Retina (tissue), 1 donor: ENCODE data around the gene RAB7A.

ENCODE experiments used
- DNase-seq: peaks from one replicate; pipeline ENCODE4 v3.0.0-alpha.2; 2016

Gene RAB7A

GRCh38 chr3:128794067-128794768 lies 68.2 kb downstream of the RAB7A start:
- no peak for DNase-seq

DNA sequence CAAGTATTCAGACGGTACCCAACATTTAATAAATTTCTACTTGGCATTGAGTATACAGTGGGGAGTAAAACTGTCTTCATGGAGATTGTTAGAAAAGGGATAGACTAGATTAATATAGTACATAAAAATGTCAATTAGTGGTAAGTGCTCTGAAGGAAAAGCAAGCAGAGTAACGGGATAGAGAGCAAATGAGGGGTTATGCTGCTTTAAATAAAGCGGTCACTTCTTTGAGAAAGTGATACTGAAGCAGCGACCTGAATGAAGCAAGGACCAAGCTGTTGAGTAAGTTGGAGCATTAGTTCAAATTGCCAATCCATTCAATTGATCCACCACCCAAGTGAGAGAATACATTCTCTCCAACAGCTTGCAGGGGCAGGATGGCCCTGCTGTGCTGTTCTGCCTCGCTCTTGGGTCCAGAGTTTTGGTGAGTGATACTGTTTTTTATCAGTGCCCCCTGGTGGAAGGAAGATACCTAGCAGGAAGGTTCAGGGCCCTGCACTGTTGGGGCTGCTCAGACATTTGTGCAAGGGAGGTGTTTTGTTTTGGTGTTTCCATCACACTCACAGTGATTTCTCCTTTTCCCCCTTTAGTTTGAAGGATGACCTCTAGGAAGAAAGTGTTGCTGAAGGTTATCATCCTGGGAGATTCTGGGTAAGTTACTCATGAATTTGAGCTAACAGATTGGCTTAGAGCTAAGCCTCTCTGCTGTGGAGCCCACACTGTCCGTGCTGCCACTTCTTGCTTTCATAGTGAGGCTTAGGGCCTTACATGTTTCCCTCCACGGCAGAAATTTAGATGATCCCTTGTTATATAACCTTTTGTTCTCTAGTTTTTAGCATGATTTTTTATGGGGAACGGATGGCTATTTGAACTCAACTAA lies 69.0 kb downstream of the RAB7A start:
- peak; percentile 86 for DNase-seq

- no peak for DNase-seq
Observed at GRCh38 chr3:128799653-128800052, 73.7 kb downstream of the RAB7A start.

DNA sequence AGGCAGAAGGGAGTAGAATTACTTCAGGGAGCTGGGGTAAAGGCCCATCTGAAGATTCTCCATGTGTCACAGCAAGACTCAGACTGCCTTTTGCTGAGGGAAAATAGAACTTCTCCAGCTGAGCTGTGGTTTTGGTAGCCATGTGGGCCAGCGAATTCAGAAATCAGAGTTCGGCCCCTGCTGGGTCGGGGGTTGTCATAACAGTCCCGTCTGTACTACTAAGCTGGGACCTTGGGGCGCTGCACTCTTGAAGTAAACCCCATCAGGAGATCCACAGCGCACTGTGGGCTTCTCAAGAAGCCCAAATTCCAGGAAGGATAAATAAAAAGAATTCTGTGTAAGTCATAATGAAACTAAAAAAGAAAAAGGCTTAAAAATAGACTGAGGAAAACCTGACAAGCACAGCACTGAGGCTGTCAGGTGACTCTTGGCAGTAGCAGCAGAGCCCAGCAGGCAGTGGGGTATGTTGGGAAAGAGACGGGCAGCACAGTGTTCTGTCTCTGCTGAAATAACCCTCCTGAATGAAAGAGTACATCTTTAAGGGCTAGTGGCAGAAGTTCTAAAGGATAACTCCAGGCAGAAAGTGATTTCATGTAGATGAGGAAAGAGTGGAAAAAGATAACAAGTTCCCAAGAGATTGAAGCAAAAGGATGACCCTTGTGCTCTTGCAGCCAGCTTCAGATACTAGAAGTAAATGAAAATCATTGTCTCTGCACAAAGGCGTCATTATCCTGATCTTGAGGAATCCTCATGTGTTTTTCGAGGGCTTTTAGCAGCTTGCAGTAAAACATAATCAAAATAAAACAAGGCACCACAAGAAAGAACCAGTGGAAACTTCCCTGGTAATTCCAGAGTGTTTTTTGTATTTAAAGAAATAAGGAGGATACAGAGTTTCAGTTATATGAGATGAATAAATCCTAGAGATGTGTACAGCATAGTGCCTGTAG lies 74.5 kb downstream of the RAB7A start:
- DNase-seq, result no peak

DNA sequence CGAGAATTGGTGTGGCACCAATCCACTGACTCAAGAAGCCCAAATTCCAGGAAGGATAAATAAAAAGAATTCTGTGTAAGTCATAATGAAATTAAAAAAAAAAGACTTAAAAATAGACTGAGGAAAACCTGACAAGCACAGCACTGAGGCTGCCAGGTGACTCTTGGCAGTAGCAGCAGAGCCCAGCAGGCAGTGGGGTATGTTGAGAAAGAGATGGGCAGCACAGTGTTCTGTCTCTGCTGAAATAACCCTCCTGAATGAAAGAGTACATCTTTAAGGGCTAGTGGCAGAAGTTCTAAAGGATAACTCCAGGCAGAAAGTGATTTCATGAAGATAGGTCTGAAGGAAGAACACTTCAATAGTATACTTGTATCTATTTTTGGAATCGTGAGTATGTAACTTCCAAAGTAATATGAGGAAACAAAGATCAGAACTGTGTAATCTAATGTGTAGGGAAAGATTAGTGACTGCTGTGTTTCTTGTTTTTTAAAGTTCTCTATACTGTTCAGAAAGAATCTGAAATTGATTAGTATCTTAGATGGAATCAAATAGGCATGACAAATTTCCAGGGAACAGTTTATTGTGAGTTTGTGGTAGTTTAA lies 75.9 kb downstream of the RAB7A start:
- no peak for DNase-seq

- DNase-seq, result no peak
Observed at GRCh38 chr3:128803307-128803706, 77.3 kb downstream of the RAB7A start.

DNA sequence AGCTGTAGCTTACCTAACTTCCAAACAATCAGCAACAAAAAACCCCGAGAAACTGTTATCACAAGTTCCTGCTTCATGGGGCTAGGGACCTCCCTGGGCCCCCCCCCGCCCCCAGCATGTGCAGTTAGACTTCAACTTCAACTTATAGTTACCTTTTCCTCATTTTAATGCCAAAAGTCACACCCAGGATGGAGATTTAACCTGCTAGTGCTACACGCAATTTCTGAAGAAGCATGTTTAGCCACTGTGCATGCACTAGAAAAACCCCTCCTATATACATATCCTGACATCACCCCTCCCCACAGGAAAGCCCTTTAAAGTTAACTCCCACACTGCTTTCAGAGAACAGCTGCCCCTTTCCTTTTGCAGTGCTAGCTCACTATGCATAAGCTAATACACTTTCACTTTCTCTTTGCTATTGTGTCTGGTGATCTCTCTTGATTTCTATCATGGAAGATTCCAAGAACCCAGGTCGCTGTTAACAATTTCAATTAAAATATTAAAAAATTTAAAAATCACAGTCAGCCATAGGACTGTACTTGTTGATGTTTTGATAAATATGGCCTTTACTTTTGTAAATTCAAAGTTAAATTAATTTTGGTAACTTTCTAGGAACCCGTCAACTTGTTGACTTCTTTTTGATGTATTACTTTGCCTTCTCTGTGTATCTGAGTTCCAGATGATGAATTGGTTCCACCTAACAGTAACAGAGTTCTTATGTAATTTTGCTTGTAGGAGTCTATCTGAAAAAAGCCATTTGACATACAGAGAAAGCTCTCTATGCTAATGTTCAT lies 78.2 kb downstream of the RAB7A start:
- DNase-seq, result no peak

- no peak for DNase-seq
Observed at GRCh38 chr3:128804811-128805155, 78.8 kb downstream of the RAB7A start.

DNA sequence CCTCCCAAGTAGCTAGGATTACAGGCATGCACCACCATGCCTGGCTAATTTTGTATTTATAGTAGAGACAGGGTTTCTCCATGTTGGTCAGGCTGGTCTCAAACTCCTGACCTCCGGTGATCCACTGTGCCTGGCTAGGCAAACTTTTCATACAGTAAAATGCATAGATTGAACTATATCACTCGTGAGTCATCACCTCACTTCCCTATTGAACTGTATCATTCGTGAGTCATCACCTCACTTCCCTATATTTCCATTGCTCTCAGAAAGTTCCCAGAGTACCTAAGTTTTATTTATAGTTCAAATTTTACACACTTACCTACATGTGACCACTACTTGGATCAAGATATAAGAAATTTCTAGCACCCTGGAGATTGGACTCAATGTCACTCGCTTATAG lies 79.8 kb downstream of the RAB7A start:
- DNase-seq, result no peak

- no peak for DNase-seq
Observed at GRCh38 chr3:128806588-128806987, 80.6 kb downstream of the RAB7A start.

DNA sequence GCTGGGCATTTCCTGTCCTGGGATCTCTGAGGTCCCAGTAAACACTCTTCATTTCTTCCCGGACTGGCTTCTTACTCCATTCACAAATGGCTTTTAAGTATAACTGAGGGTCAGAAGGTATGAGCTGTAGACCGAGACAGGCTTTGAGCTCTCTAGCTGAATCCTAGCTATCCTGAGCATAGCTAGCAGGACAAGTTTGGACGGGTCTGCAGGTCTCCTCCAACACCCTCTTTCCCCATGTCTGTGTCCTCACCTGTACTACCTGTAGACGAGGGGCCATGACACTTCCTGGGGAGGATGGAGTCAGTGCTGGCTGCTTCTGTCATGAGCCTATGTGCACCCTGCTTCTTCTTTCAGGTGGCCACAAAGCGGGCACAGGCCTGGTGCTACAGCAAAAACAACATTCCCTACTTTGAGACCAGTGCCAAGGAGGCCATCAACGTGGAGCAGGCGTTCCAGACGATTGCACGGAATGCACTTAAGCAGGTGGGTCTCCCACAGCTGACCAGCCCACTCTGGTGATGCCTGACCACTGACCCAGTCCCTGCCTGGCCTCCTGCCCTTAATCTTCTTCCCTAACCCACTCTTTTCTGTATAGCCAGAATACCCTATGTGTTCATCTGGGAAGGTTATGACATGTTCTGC lies 81.3 kb downstream of the RAB7A start:
- DNase-seq, result no peak

DNA sequence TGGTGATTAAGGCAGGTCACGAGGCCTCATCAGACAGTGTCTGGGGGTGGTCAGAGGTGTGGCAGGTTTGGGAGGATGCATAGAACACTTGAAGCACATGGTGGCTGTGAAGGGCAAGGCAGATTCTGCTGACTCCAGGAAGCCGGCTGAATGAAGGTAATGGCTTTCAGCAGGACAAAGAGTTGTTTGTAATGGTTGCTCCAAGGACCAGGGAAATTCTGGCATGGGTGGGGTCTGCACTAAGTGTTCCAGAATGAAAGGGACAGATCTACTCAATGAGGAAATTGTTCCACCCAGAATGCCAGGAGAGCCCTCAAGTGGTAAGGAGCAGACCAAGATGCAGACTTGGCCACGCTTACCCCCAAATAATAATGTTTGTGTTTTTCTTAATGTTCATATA lies 82.7 kb downstream of the RAB7A start:
- DNase-seq, result no peak

DNA sequence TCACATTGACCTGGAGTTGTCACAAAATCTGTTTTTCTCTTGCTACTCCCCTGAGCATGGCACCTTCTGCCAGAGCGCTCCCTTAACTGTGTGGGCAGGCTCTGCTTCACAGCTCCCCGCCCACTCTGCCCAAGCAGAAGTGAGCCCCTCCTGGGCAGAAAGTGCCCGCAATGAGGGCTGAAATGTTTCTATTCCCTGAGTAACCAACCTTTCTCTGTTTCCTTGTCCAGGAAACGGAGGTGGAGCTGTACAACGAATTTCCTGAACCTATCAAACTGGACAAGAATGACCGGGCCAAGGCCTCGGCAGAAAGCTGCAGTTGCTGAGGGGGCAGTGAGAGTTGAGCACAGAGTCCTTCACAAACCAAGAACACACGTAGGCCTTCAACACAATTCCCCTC lies 87.1 kb downstream of the RAB7A start:
- no peak for DNase-seq

DNA sequence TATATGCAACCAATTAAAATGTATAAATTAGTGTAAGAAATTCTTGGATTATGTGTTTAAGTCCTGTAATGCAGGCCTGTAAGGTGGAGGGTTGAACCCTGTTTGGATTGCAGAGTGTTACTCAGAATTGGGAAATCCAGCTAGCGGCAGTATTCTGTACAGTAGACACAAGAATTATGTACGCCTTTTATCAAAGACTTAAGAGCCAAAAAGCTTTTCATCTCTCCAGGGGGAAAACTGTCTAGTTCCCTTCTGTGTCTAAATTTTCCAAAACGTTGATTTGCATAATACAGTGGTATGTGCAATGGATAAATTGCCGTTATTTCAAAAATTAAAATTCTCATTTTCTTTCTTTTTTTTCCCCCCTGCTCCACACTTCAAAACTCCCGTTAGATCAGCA lies 88.1 kb downstream of the RAB7A start:
- DNase-seq, result no peak

DNA sequence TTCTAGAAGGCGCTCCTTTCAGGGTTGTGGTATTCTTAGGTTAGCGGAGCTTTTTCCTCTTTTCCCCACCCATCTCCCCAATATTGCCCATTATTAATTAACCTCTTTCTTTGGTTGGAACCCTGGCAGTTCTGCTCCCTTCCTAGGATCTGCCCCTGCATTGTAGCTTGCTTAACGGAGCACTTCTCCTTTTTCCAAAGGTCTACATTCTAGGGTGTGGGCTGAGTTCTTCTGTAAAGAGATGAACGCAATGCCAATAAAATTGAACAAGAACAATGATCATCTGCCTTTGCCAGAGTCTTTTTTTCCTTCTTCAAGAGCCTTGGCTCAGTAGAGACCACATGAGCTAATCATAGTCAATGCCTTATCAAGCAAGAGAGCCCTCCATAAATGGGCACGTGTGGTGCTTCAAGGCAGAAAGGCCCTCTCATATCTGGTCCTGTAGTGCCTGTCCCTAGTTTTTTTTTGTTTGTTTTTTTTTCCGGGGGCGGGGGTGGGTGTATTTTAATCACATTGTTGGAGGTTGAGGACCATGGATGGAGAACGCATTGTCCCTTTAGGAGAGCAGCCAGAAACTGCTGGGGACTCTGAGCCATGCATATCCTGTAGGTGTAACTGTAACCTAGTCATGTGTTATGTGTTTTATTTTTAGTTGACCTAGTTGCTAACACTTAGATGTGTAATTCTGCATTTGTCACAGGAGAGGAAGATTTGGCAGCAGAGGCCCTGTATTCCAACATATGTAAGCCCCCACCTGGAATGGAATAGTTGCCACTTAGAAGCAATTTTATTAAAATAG lies 88.7 kb downstream of the RAB7A start:
- no peak for DNase-seq

GRCh38 chr3:128815318-128816064 lies 89.5 kb downstream of the RAB7A start:
- DNase-seq, result no peak

DNA sequence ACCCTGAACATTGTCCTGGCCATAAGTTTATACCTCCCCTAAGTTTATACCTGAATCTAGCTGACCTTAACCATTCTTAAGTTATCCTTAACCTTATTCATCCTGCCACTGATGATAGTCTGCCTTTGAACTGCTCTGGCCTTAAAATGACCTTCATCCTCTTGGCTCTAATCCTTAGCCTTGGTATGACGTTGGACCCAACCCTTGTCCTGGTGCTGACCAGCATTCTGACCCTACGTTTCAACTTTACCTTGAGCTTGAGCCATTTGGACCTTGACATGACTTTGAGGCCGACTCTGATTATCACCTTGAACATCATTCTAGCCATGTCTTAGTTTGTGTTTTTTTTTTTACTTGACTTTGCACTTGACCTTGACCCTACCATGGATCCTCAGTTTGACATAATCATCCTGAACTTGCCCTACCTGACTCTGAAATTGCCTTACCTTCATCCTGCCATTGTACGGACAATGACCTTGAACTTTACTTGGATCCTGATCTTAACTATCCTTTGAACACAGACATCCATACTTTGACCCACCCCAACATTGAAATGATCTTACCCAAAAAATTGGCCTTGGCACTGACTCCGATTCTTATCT lies 92.3 kb downstream of the RAB7A start:
- no peak for DNase-seq

DNA sequence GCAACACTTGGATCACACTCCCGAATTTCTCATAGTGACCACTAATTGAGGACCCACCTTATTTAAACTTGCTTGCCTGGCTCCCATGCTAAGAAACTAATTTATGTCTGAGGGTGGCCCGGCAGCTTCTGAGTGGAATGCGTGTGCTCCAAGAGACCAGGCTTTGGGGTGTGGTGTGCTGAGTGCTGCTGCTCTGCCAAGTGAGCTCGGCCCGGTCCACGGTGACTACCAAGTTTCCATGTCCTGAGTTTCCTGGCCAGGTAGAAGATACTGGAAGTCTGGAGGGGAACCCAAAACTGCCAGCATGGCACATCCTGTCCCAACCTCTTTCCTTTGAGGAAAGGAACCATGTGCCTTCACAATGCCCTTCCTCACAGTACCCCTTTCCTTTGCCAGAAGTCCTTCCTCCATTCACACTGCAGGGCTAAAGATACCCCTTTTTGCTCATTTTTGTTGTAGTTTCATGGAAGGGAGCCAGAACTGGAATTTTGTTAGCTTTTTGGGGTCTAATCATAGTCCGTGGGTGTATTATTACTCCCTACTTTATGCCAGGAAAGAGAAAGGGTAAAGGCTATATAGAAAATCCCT lies 94.4 kb downstream of the RAB7A start:
- DNase-seq, result no peak

DNA sequence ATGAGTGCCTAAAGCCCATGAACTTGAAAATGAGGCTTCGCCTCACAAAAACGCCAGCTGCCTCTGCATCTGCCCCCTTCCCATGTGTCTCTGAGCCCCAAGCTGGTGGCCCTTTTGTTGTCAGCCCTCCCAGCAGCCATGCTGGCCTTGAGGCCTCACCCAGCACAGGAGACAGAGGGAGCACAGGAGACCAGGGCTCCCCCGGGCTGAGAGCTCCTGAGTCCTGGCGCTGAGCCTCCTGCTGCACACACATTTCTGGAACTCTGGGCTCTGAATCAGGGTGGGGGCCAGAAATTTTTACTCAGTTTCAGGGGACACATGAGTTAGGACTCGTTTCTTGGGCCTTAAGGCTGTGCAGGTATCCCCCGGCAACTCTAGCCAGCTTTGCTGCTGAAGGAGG lies 97.0 kb downstream of the RAB7A start:
- DNase-seq, result peak; percentile 4
